GM10248 (cell line): ENCODE results near the gene WASF3.
"Not testable (repeated sequence)": the region's sequence is repeated elsewhere in the genome, so short reads cannot be mapped to it uniquely, and the experiment has no call there.

Experiments
- CTCF ChIA-PET: fragments of 300-600 bp; sonication (Branson Sonifier 250); formaldehyde crosslinking; extraction: SDS; loops from one replicate; lab custom pipeline; 2021; ENCODE audit warnings: antibody characterized with exemption; lab: Yijun Ruan, JAX
- POLR2A ChIA-PET: fragments of 350-650 bp; sonication (Branson Sonifier 250); formaldehyde crosslinking; extraction: SDS; loops from one replicate; lab custom pipeline; 2020; ENCODE audit warnings: antibody characterized with exemption; lab: Yijun Ruan, JAX
- DNase-seq: peaks from one replicate; pipeline ENCODE4 v3.0.0; 2012; ENCODE audit errors: extremely low spot score
- CTCF ChIP-seq: IDR thresholded peaks from 2 replicates; pipeline ENCODE4 v1.5.1; 2012; ENCODE audit warnings: mild to moderate bottlenecking, low read depth; ENCODE audit errors: extremely low read depth, missing control alignments, control extremely low read depth

The WASF3 gene

GRCh38 chr13:26719356-26719945 lies 162.0 kb downstream of the WASF3 start:
- no peak for DNase-seq
- no peak for TF ChIP-seq CTCF
- POLR2A ChIA-PET, result no interaction called here
- CTCF ChIA-PET, result interaction anchor here (1.5 kb wide), 1 partner anchor 21 kb away, joined by 6 read pairs; no protein-coding TSS in a partner anchor

- no peak for TF ChIP-seq CTCF
Measured at GRCh38 chr13:26721251-26722121, 164.0 kb downstream of the WASF3 start.

GRCh38 chr13:26722321-26722720 lies 164.8 kb downstream of the WASF3 start:
- POLR2A ChIA-PET, result no interaction called here
- TF ChIP-seq CTCF, result no peak
- no peak for DNase-seq
- CTCF ChIA-PET, result no interaction called here

More at GRCh38 chr13:26721251-26722121, 164.0 kb downstream of the WASF3 start:
- ChIA-PET CTCF (interaction anchor here (1.0 to 2.1 kb wide), 4 partner anchors 9 to 536 kb away, joined by 3 to 9 read pairs (median 4); no protein-coding TSS in a partner anchor), POLR2A (no interaction called here)
- no peak for DNase-seq

- DNase-seq, CTCF ChIA-PET, POLR2A ChIA-PET: not testable (repeated sequence)
Measured at GRCh38 chr13:26723620-26724019, 166.1 kb downstream of the WASF3 start.

- CTCF ChIA-PET, result interaction anchor here (1.2 to 1.9 kb wide), 2 partner anchors 27 to 28 kb away, joined by 3 to 5 read pairs; no protein-coding TSS in a partner anchor
- no peak for DNase-seq
- no peak for TF ChIP-seq CTCF
- POLR2A ChIA-PET, result no interaction called here
Measured at GRCh38 chr13:26726684-26727083, 169.2 kb downstream of the WASF3 start.

GRCh38 chr13:26727122-26727521 lies 169.6 kb downstream of the WASF3 start:
- CTCF ChIA-PET, result interaction anchor here (1.2 kb wide), 1 partner anchor 28 kb away, joined by 3 read pairs; no protein-coding TSS in a partner anchor
- DNase-seq, result no peak
- TF ChIP-seq CTCF, result no peak
- POLR2A ChIA-PET, result no interaction called here

- POLR2A ChIA-PET, result no interaction called here
- CTCF ChIA-PET, result no interaction called here
- TF ChIP-seq CTCF, result no peak
- no peak for DNase-seq
Measured at GRCh38 chr13:26727633-26728032, 170.2 kb downstream of the WASF3 start.
